HT1080 (cell line): ENCODE data around the gene TSSK2. TPM values are rescaled to one million over a fixed set of nuclear protein-coding genes. Genes with fewer than 3 reads are reported as not detected.

Source experiments
- DNase-seq: peaks from one replicate; pipeline ENCODE4 v3.0.0-alpha.2; 2015; ENCODE audit warnings: low read depth
- total RNA-seq: library from RNA; depleted of rRNA; stranded (reverse); fragments of >200 nt; shearing (Covaris generic); gene quantifications from 2 replicates; pipeline ENCODE4 v1.2.3, GENCODE V29; 2014; rRNA removed

TSSK2 gene
- total RNA-seq, 1 experiment from 2014 or later: not detected

DNA sequence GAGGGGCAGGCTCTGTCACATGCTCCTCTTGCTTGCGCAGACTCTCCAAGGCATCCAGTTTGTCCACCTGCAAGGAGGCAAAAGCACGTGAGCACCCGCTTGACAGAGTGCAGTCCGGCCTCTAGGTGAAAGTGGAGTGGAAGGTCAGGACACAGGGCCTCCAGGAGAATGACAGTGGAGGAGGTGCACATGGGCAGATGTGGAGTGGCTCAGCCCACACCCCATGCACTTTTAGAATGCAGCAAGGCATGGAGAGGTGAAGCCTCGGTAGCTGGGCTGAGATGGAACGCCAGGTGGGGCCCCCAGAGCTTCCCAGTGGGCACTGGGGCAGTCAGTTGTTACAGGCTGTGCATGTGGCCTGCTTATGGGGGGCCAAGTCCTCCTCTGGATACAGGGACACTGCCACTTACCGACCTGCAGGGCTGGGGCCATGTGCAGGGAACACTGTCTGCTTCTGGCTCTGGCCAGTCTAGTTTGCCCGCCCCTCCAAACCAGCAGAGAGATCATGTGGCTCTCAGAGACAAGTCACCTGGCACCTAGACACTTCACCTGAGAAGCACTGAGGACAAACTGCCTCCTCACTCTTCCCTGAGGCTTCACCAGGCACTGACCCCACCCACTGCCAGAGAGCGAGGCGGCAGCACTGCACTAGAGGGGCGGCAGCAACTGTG is 49.8 kb downstream of the TSSK2 start:
- no peak for DNase-seq

- no peak for DNase-seq
Measured at GRCh38 chr22:19181786-19182471, 50.8 kb downstream of the TSSK2 start.

Other genes with a start within 250 kb of the TSSK2 start
- 0.57 and 0.88 TPM in 2 replicates for gene DGCR6, start 225.0 kb upstream of the TSSK2 start, total RNA-seq
- 0.03 and 0.06 TPM in 2 replicates for gene PRODH, start 195.0 kb upstream of the TSSK2 start, total RNA-seq
- gene DGCR2, start 8.9 kb upstream of the TSSK2 start, total RNA-seq: 29.9 and 33.6 TPM in 2 replicates
- 12.6 and 16.8 TPM in 2 replicates for gene ESS2, start 13.3 kb downstream of the TSSK2 start, total RNA-seq
- not detected in 2 replicates for gene GSC2, start 19.0 kb downstream of the TSSK2 start, total RNA-seq
- gene SLC25A1, start 47.4 kb downstream of the TSSK2 start, total RNA-seq: 72.2 and 82.2 TPM in 2 replicates
- 8.9 and 9.6 TPM in 2 replicates for gene CLTCL1, start 160.4 kb downstream of the TSSK2 start, total RNA-seq